Stimulated activated CD8-positive, alpha-beta memory T cell treated with anti-CD3 and anti-CD28 coated beads, Interleukin-15, amount 100 ng/mL, for 1 hour (primary cell): ENCODE measurements around the gene FGFRL1.

Experiments
- DNase-seq: peaks from one replicate; pipeline ENCODE4 v3.0.0-alpha.2; 2020; ENCODE audit warnings: low read depth

The FGFRL1 gene

GRCh38 chr4:1011022-1011665 lies at the start of gene FGFRL1:
Gene FGFRL1 (plus strand): TSS chr4:1011626. CDS start chr4:1012486, 860 bp downstream.
- peak; percentile 88 for DNase-seq

GRCh38 chr4:962231-963208 lies 48.9 kb upstream of the FGFRL1 start:
- no peak for DNase-seq

DNA sequence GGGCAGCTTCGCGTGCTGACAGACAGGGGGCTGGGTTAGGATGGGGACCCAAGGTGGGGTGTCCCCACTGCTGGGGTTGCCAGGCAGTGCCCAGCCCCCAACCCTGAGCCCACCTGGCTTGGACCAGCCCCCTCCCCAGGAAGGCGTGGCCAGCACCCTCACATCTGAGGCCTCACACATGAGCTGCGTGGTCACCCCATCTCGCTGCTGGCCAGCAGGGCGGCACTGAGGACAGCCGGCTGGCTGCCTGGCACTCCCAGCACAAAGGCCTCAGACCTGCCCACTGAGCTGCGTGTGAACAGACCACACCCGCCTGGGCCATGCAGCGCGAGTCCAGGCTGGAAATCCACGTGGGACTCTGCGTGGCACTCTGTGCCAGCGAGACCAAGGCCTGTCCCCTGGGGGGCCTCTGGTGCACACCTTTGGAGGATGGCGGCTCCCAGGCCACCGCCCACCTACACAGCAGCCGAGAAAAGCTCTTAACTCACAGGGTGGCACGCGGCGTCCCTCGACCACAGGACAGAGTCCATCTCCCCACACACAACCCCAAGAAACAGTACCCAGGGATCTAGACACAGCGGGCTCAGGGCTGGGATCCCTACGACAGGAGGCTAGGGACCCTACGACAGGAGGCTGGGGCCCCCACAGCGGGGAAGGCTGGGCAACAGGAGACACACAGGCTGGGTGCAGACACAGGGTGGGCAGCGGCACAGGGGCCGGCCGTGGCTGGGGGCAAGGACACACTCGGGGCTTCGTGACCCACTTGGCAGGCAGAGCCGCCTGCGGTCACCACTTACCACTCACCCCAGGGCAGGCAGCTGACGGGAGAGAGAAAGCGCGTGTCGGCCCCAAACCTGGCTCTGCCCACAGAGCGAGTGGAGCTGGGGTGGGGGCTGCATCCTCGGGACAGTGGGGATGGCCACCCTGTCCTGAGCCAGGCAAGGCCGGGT lies 47.9 kb upstream of the FGFRL1 start:
- no peak for DNase-seq

GRCh38 chr4:964346-965025 lies 46.9 kb upstream of the FGFRL1 start:
- no peak for DNase-seq

- DNase-seq: no peak
These were observed 46.2 kb upstream of the FGFRL1 start for GRCh38 chr4:965048-965765.

GRCh38 chr4:965766-966134 lies 45.7 kb upstream of the FGFRL1 start:
- DNase-seq: no peak

- DNase-seq: no peak
These were observed 44.9 kb upstream of the FGFRL1 start for GRCh38 chr4:966266-967112.

DNA sequence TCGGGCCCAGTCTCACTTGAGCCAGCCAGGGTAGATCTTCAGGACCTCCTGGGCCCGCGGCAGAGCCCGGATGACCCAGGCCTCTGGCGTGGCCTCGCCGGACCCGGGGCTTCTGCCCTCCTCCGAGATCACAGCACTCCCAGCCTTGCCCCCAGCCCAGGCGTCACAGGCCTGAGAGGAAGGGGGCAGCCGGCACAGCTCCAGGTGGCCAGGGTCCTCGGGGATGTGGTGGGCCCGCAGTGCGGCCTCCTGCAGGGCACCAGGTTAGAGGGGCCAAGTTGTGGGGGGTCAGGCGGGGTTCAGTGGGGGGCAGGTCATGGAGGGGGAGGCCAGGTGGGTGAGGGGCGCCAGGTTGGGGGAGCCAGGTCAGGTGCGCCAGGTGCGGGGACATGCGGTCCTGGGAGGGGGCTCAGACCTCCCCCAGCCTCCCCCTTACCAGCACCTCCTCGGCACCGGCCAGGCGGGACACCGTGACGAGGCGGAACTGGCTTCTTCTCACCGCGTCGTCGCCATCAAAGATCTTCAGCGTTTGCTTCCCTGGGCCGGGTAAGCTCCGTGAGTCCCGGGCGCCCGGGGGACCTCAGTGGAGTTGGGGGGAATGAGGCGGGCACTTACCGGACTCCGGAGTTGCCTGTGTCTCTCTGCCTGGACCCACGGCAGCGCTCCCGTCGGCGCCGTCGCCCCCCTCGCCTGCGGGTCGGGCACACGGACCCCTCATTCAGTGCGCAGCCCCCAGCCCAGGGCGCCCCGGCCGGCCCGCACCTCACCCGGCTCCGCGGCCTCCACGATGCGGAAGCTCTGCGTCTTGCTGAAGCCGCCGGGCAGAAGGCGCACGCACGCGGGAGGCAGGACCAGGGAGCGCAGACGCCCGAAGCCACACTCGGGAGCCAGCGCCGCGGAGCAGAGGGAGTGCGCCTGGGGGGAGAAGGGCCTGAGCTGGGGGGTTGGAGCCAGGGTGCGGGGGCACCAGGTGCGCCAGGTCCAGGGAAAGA lies 44.0 kb upstream of the FGFRL1 start:
- DNase-seq: no peak

- no peak for DNase-seq
These were observed 43.2 kb upstream of the FGFRL1 start for GRCh38 chr4:968221-968620.

DNA sequence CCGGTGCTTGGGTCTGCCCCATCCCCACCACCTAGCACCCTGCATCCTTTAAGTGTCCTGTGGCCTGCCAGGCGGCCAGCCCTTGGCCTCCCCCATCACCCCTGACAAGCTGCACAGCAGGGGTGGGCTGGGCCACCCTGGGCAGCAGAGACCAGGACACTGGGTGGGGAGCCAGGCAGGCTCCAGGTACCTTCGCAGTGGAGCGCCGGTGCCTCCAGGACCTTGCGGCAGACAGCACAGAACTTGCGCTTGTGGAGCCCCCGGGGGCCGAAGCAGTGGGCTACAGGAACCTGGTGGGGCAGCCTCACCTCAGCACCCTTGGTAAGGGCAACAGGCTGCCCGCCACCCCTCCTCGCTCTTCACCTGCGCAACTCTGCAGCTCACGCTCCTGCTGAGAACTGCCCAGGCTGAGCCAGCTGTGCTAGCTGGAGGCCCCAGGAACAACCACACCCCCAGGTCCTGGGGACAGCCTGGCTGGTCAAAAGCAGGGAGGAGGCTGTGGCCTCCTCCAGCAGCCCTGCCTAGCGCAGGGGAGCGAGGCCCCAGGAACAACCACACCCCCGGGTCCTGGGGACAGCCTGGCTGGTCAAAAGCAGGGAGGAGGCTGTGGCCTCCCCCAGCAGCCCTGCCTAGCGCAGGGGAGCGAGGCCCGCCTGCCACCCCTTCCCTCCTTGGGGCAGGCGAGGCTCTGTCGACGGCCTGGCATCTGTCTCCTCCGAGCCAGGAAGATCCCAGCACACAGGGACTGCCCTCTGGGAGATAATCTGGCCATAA lies 42.6 kb upstream of the FGFRL1 start:
- no peak for DNase-seq

DNA sequence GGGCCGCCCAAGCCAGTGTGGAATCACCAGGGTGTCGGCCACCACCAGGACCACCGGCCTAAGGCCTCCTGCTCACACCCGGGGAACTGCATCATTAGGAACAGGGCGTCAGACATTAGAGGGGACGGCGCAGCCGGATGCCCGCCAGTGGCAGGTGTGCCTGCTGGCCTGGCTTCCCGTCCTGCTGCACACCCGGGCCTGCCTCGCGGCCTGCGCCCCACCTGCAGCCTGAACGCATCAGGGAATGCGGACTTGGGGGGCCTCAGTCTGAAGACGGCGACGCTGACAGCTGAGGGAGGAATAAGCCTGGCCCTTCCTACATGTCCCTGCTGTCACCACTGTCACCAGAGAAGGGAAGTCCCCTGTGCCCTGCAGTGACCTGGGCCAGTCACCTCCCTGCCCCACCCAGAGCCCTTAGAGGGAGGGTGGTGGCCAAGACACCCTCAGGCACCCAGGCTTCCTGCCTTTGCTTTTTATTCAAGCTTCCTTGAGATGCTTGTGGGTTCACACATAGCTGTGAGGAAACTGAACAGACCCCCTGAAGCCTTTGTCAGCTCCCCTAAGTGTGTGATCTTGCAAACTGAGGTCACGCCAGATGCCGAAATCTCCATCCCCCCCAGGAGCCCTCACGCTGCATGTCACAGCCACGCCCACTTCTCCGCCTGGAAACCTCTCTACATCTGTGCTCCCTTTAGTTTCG lies 41.2 kb upstream of the FGFRL1 start:
- DNase-seq: no peak

DNA sequence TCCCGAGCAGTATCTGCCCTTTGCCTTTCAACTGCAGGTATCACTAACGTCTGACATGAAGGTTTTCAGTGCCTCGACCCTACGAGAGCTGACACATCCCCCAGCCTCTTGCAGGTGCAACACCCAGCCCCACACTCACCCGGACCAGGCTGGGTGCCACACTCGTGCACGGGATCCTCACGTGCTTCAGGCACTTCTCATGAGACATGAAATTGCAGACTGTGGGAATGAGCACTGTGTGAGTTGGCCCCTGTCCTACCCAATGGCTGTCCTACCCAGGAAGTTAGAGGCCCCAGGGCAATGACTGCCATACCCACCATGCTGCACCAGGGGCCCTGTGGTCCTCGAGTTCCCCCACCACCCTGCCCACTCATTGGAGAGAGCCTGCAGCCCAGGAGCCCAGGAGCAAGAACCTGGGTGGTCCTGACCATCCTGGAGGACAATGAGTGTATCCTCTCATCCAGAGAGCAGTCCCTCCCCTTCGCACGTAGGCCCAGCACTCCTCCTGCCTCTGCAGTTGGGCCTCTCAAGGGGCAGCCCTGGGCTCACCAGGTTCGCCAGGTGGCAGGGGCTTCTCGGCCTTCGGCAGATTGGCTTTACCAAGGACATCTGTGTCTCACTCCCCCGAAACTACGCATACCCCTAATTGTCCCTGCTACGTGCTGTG lies 40.4 kb upstream of the FGFRL1 start:
- no peak for DNase-seq

DNA sequence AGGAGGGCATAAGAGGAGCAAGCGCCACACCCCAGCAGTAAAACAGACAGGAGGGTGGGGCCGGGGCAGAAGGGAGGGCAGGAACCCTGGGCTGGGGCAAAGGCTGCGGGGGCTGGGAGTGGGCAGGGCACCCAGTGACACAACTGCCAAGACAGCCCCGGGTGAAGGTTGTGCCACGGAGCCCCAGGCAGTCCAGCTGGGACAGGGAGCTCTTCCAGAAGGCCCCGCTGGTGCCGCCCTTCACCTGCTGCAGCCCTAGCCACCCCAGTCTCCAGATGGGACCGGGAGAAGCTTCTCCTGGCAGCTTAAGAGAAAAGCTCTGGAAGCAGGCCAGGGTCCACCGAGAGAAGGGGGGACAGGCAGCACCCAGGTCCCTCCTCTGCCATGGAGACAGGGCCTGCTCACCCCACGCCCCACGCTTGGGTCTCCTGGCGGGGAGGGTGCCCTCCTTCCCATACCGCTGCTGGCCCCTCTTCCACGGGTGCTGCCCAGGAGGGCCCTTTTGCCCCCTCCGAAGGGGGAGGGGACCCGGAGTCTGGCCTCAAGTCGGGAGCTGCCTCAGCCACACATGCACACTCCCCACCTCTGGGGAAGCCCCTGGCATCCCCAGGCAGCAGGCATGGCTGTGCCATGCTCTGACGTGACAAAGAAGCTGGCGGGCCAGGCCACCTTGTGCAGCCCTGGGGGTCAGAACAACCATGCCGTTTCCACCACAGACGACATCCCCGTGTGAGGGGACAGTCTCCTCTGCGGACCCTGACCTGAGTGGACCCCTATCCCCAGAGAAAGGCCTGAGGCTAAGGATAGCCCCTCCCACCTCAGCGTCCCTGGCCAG lies 39.5 kb upstream of the FGFRL1 start:
- DNase-seq: no peak

DNA sequence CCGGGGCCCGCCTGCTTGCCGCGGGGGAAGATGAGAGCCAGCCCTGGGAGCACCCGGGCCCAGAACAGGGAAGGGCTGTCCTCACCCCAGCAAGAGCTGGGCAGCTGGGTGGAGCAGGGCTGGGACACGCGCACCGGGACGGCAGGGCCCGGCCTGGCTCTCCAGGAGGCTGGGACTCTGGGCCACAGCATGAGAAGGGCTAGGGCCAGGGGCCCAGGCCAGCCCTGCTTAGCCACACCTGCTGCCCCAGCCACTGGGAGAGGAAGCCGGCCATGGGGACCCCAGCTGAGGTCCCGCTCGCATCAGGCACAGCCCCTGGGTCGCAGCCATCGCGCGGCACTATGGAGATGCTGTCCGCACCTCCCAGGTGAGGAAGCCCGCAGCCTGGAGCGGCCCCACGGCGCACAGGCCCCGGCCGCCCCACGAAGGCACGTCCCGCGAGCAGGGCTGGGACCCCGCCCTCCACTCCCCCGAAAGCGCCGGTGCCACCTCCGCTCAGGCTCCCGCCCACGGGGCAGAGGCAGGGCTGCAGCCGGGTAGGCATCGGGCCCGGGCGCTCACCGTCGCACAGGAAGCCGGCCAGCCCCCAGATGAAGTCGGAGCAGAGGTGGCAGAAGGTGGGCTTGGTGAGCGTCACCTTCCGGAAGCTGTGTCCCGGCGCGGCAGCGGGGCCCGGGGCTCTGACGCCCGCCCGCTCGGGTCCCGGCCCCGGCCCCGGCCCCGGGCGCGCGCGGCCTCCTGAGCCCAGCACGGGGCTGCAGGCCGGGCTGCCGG lies 38.6 kb upstream of the FGFRL1 start:
- peak; percentile 28 for DNase-seq
